Vagina (tissue), 2 donors: ENCODE results near the gene HCN4.

Experiments
- CTCF ChIP-seq, 3 experiments: fragments of 450-650 bp in 2 of 3; fragments of 200-600 bp in 1 of 3; sonication (generic) in 1 of 3; IDR thresholded peaks; one replicate each; pipeline ENCODE4 v1.5.1; 2017 to 2019; ENCODE audit warnings: antibody characterized with exemption in 3 of 3, mild to moderate bottlenecking in 2 of 3, moderate library complexity in 2 of 3
- POLR2A ChIP-seq, 2 donors: fragments of 450-650 bp; IDR thresholded peaks; one replicate each; pipeline ENCODE4 v1.6.1; 2017; ENCODE audit warnings: antibody characterized with exemption in 2 of 2, mild to moderate bottlenecking in 2 of 2, moderate library complexity in 2 of 2
- POLR2AphosphoS5 ChIP-seq, 2 donors: sonication (generic); formaldehyde crosslinking; IDR thresholded peaks; one replicate each; pipeline ENCODE4 v1.9.0; 2017; ENCODE audit warnings: antibody characterized with exemption in 2 of 2, mild to moderate bottlenecking in 2 of 2, low read depth in 1 of 2; ENCODE audit not compliant: insufficient read depth in 1 of 2

- TF ChIP-seq POLR2A (IDR thresholded peaks at IDR 0.05), result no peak
- TF ChIP-seq CTCF (IDR thresholded peaks at IDR 0.05), result no peak
- no peak for TF ChIP-seq POLR2AphosphoS5 (IDR thresholded peaks at IDR 0.05; ENCODE audit: insufficient read depth in 1 of 2, low read depth in 1 of 2)
Measured at GRCh38 chr15:73286311-73286710, 82.4 kb downstream of the HCN4 start.
